HepG2 (cell line): ENCODE data around the gene NECAP2.
"Not testable (repeated sequence)": the region's sequence is repeated elsewhere in the genome, so short reads cannot be mapped to it uniquely, and the experiment has no call there.

Source experiments
- MED1 ChIP-seq: sonication (generic); formaldehyde crosslinking; IDR thresholded peaks from 2 replicates; pipeline ENCODE4 v1.4.0; 2020; ENCODE audit warnings: missing genetic modification reagents
- NFIC ChIP-seq: IDR thresholded peaks from 2 replicates; pipeline ENCODE4 v1.6.1; 2012; ENCODE audit warnings: mild to moderate bottlenecking, low read length, inconsistent platforms
- PHB2 ChIP-seq: fragments of 450-650 bp; IDR thresholded peaks from 2 replicates; pipeline ENCODE4 v1.6.1; 2018; ENCODE audit not compliant: partially characterized antibody
- ZBTB4 ChIP-seq: sonication (generic); formaldehyde crosslinking; IDR thresholded peaks from 2 replicates; pipeline ENCODE4 v1.4.0; 2020; ENCODE audit warnings: missing genetic modification reagents, mild to moderate bottlenecking, borderline replicate concordance
- ZNF12 ChIP-seq: sonication (generic); formaldehyde crosslinking; IDR thresholded peaks from 2 replicates; pipeline ENCODE4 v1.5.0; 2020; ENCODE audit warnings: missing genetic modification reagents
- ZNF660 ChIP-seq: sonication (generic); formaldehyde crosslinking; IDR thresholded peaks from 2 replicates; pipeline ENCODE4 v1.5.1; 2020; ENCODE audit warnings: mild to moderate bottlenecking, low read depth, missing genetic modification reagents, borderline replicate concordance
- ZNF883 ChIP-seq: sonication (generic); formaldehyde crosslinking; IDR thresholded peaks from 2 replicates; pipeline ENCODE4 v1.5.1; 2020; ENCODE audit warnings: mild to moderate bottlenecking, missing genetic modification reagents; ENCODE audit errors: not compliant biosample characterization

GRCh38 chr1:16493731-16494130 is 53.2 kb downstream of the NECAP2 start:
- TF ChIP-seq MED1; NFIC; ZNF12 (CRISPR knock-in tag); ZBTB4 (CRISPR knock-in tag); ZNF883 (CRISPR knock-in tag); ZNF660 (CRISPR knock-in tag); PHB2: not testable (repeated sequence)
